Measurements from ENCODE around the gene MFSD1. TPM values are rescaled to one million over a fixed set of nuclear protein-coding genes. Genes with fewer than 3 reads are reported as not detected.

Gene MFSD1
- total RNA-seq, 1 donor from 2014 or later: 26.6 TPM

DNA sequence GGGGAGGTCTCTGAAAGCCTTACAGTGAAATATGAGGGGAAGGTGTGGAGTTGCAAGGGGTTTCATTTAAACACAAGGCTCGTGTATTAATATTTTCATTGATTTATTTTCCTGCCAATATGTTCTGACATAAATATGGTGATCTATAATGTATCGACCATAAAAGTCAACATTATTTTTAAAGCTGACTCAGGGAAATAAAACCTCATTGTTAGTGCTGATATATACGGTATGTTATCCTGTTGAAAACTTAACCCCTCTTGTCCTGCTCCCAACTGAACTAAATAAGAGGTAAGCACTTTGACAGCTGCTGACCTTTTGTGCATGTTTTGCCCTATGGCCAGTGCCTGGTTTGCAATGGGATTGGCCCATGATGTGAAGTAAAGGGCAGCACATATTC is 47.9 kb downstream of the MFSD1 start:
- peaks cover 5% of the 10 kb centered on the region for H3K27me3 Mint-ChIP-seq (ENCODE audit: unreplicated experiment)
- TF ChIP-seq, protein P1, sequence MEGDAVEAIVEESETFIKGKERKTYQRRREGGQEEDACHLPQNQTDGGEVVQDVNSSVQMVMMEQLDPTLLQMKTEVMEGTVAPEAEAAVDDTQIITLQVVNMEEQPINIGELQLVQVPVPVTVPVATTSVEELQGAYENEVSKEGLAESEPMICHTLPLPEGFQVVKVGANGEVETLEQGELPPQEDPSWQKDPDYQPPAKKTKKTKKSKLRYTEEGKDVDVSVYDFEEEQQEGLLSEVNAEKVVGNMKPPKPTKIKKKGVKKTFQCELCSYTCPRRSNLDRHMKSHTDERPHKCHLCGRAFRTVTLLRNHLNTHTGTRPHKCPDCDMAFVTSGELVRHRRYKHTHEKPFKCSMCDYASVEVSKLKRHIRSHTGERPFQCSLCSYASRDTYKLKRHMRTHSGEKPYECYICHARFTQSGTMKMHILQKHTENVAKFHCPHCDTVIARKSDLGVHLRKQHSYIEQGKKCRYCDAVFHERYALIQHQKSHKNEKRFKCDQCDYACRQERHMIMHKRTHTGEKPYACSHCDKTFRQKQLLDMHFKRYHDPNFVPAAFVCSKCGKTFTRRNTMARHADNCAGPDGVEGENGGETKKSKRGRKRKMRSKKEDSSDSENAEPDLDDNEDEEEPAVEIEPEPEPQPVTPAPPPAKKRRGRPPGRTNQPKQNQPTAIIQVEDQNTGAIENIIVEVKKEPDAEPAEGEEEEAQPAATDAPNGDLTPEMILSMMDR (IDR thresholded peaks at IDR 0.05; ENCODE audit: partially characterized antibody, unreplicated experiment): no peak
- H3K4me3 Mint-ChIP-seq (ENCODE audit: unreplicated experiment): no peak overlapping the region
- peaks cover 2% of the 10 kb centered on the region for H3K4me1 Mint-ChIP-seq (ENCODE audit: low read depth, unreplicated experiment)
- no peaks in the 10 kb centered on the region for H3K36me3 Mint-ChIP-seq (ENCODE audit: unreplicated experiment)
- no peak for DNase-seq
- H3K27ac Mint-ChIP-seq (ENCODE audit: unreplicated experiment): no peak overlapping the region
- H3K9me3 Mint-ChIP-seq (ENCODE audit: unreplicated experiment): no peaks in the 10 kb centered on the region

DNA sequence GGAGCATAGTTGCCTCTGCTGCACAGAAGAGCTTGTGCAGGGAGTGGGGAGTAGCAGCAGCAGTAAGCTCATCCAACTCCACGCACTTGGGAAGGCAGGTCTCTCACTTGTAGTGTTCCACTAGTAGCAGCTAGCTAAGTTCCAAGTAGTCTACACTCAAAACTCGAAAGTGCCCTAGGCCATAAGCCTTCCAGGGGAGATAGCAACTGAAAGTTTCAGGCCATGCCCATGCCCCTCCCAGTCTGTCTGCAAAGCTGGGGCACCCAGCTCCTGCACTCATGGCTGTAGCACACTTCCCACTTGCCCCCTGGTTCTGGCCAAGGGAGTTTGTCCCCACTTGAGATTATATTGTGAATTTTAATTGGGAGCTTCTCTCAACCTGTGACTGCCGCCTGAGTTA is 57.5 kb downstream of the MFSD1 start:
- Mint-ChIP-seq H3K9me3 (ENCODE audit: unreplicated experiment) (no peaks in the 10 kb centered on the region), H3K27ac (ENCODE audit: unreplicated experiment) (no peak overlapping the region), H3K4me3 (ENCODE audit: unreplicated experiment) (no peak overlapping the region), H3K27me3 (ENCODE audit: unreplicated experiment) (no peaks in the 10 kb centered on the region), H3K4me1 (ENCODE audit: low read depth, unreplicated experiment) (no peaks in the 10 kb centered on the region), H3K36me3 (ENCODE audit: unreplicated experiment) (peaks cover 3% of the 10 kb centered on the region)
- no peak for DNase-seq
- TF ChIP-seq, protein P1 (IDR thresholded peaks at IDR 0.05; ENCODE audit: partially characterized antibody, unreplicated experiment): no peak

DNA sequence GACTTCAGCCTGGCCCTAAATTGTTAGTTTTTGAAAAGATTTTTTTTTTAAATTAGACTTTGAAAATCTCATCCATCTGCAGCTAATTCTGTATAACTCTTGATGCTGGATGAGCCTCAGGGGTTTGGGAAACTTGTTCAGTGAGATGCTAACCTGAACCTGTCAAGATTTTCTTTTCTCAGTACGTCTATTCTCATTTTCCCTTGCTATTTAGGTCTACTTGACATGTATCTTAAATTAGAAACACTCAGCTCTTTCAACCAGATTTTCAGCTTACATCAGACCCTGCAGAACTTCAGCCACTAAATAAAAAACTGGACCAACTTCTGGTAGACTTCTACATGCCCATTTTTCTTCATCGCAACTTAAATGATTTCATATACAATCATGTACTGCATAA is 61.4 kb downstream of the MFSD1 start:
- no peaks in the 10 kb centered on the region for H3K36me3 Mint-ChIP-seq (ENCODE audit: unreplicated experiment)
- TF ChIP-seq, protein P1 (IDR thresholded peaks at IDR 0.05; ENCODE audit: partially characterized antibody, unreplicated experiment): no peak

GRCh38 chr3:158864492-158864891 is 62.6 kb downstream of the MFSD1 start:
- Mint-ChIP-seq H3K4me1 (ENCODE audit: low read depth, unreplicated experiment) (no peaks in the 10 kb centered on the region), H3K4me3 (ENCODE audit: unreplicated experiment) (no peak overlapping the region), H3K36me3 (ENCODE audit: unreplicated experiment) (no peaks in the 10 kb centered on the region), H3K9me3 (ENCODE audit: unreplicated experiment) (peaks cover 3% of the 10 kb centered on the region), H3K27me3 (ENCODE audit: unreplicated experiment) (peaks cover 2% of the 10 kb centered on the region), H3K27ac (ENCODE audit: unreplicated experiment) (no peak overlapping the region)
- TF ChIP-seq, protein P1 (IDR thresholded peaks at IDR 0.05; ENCODE audit: partially characterized antibody, unreplicated experiment): no peak
- no peak for DNase-seq

More for the DNA sequence above, 61.4 kb downstream of the MFSD1 start:
- no peaks in the 10 kb centered on the region for H3K27me3 Mint-ChIP-seq (ENCODE audit: unreplicated experiment)
- DNase-seq: no peak
- no peaks in the 10 kb centered on the region for H3K4me1 Mint-ChIP-seq (ENCODE audit: low read depth, unreplicated experiment)
- no peaks in the 10 kb centered on the region for H3K9me3 Mint-ChIP-seq (ENCODE audit: unreplicated experiment)
- H3K27ac Mint-ChIP-seq (ENCODE audit: unreplicated experiment): no peak overlapping the region
- H3K4me3 Mint-ChIP-seq (ENCODE audit: unreplicated experiment): no peak overlapping the region

- H3K9me3 Mint-ChIP-seq (ENCODE audit: unreplicated experiment): no peaks in the 10 kb centered on the region
- TF ChIP-seq, protein P1 (IDR thresholded peaks at IDR 0.05; ENCODE audit: partially characterized antibody, unreplicated experiment): no peak
- no peaks in the 10 kb centered on the region for H3K36me3 Mint-ChIP-seq (ENCODE audit: unreplicated experiment)
- no peak overlapping the region for H3K27ac Mint-ChIP-seq (ENCODE audit: unreplicated experiment)
- no peak for DNase-seq
- H3K27me3 Mint-ChIP-seq (ENCODE audit: unreplicated experiment): peaks cover 5% of the 10 kb centered on the region
- H3K4me1 Mint-ChIP-seq (ENCODE audit: low read depth, unreplicated experiment): no peaks in the 10 kb centered on the region
- no peak overlapping the region for H3K4me3 Mint-ChIP-seq (ENCODE audit: unreplicated experiment)
These were observed 73.8 kb downstream of the MFSD1 start for GRCh38 chr3:158875700-158876099.

Other genes starting within 250 kb of the MFSD1 start
- gene MLF1, start 230.9 kb upstream of the MFSD1 start, total RNA-seq (ENCODE audit: unreplicated experiment): 16.8 TPM
- gene GFM1, start 157.5 kb upstream of the MFSD1 start, total RNA-seq (ENCODE audit: unreplicated experiment): 61.4 TPM
- gene LXN, start 129.4 kb upstream of the MFSD1 start, total RNA-seq (ENCODE audit: unreplicated experiment): 1.2 TPM
- 1.7 TPM for gene RARRES1, start 69.6 kb upstream of the MFSD1 start, total RNA-seq (ENCODE audit: unreplicated experiment)